Tibial artery (tissue), 4 donors: ENCODE measurements around the gene UBASH3B.

Experiments used
- DNase-seq, 2 donors: peaks; one replicate each; pipeline ENCODE4 v3.0.0-alpha.2; 2019
- H3K27ac ChIP-seq, 2 donors: fragments of 200-600 bp; sonication (generic) in 1 of 2; 1 replicate in 1 of 2; 2 replicates in 1 of 2; pipeline ENCODE4 v1.5.1; 2018 to 2019; ENCODE audit warnings: mild to moderate bottlenecking in 1 of 2
- H3K27me3 ChIP-seq, 2 donors: fragments of 200-600 bp; sonication (generic) in 1 of 2; one replicate each; pipeline versions ENCODE4 v1.5.1 to v1.6.0; 2016 to 2019
- H3K36me3 ChIP-seq, 3 donors: fragments of 200-600 bp; sonication (generic) in 2 of 3; one replicate each; pipeline ENCODE4 v1.5.1; 2016 to 2019; ENCODE audit warnings: mild to moderate bottlenecking in 2 of 3
- H3K4me1 ChIP-seq, 4 donors: fragments of 200-600 bp; sonication (generic) in 2 of 4; 1 replicate in 3 of 4; 2 replicates in 1 of 4; pipeline ENCODE4 v1.5.1; 2016 to 2019
- H3K4me3 ChIP-seq, 2 donors: fragments of 200-600 bp; sonication (generic) in 1 of 2; 1 replicate in 1 of 2; 2 replicates in 1 of 2; pipeline ENCODE4 v1.5.1; 2018 to 2019; ENCODE audit warnings: mild to moderate bottlenecking in 2 of 2
- H3K9me3 ChIP-seq, 3 donors: fragments of 200-600 bp; sonication (generic) in 1 of 3; one replicate each; pipeline ENCODE4 v1.5.1; 2016 to 2019
- intact Hi-C: fragments of 100-400 bp; cut with DNase I; formaldehyde crosslinking; loops from one replicate; pipeline ENCODE4 v1.15.0; 2023; ENCODE audit warnings: low total_unique reads
- TF ChIP-seq, protein P1 (sequence below), 2 experiments: fragments of 200-600 bp in 1 of 2; fragments of 450-650 bp in 1 of 2; IDR thresholded peaks; one replicate each; pipeline ENCODE4 v1.5.1; 2017 to 2019; ENCODE audit warnings: antibody characterized with exemption in 2 of 2, mild to moderate bottlenecking in 1 of 2, moderate library complexity in 1 of 2

Gene UBASH3B

DNA sequence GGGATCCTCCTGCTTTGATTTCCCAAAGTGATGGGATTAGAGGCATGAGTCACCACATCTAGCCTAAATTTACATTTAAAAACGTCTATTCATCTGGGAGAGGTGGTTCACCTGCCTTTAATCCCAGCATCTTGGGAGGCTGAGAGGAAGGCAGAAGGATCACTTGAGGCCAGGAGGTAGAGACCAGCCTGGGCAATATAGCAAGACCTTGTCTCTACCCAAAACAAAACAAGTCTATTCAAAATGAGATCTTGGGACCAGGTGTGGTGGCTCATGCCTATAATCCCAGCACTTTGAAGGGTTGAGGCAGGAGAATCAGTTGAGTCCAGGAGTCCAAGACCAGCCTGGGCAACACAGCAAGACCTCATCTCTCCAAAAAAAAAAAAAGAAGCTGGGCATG, 4.9 kb upstream of the UBASH3B start:
- no peaks in the 10 kb centered on the region for H3K36me3 ChIP-seq
- intact Hi-C loops = no loop called here

DNA sequence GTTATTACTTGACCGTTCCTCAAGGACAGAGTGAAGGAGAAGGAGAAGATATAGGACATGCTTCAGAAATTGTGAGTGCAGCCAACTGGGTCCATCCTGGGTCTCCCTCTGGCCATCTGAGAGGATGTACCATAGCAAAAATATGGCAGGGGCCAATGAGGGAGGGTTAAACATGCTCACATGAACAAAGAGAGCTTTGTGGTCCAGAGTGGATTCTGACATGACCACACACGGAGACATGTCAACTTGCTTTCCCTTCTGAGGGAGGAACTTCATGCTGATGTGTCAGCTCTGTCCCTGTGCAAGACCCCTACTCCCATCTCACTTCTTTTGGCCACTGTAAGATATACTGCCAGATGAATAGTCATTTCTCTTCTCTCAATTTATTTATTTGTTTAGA, 3.0 kb upstream of the UBASH3B start:
- Histone ChIP-seq H3K36me3 (no peaks in the 10 kb centered on the region), H3K9me3 (no peaks in the 10 kb centered on the region), H3K4me3 (no peak overlapping the region), H3K27me3 (peaks cover 0 to 13% of the 10 kb centered on the region in 2 donors), H3K27ac (no peak overlapping the region), H3K4me1 (peaks cover 0 to 15% (median 5%) of the 10 kb centered on the region in 4 donors)
- TF ChIP-seq, protein P1, sequence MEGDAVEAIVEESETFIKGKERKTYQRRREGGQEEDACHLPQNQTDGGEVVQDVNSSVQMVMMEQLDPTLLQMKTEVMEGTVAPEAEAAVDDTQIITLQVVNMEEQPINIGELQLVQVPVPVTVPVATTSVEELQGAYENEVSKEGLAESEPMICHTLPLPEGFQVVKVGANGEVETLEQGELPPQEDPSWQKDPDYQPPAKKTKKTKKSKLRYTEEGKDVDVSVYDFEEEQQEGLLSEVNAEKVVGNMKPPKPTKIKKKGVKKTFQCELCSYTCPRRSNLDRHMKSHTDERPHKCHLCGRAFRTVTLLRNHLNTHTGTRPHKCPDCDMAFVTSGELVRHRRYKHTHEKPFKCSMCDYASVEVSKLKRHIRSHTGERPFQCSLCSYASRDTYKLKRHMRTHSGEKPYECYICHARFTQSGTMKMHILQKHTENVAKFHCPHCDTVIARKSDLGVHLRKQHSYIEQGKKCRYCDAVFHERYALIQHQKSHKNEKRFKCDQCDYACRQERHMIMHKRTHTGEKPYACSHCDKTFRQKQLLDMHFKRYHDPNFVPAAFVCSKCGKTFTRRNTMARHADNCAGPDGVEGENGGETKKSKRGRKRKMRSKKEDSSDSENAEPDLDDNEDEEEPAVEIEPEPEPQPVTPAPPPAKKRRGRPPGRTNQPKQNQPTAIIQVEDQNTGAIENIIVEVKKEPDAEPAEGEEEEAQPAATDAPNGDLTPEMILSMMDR (IDR thresholded peaks at IDR 0.05) = no peak
- intact Hi-C loops = no loop called here
- DNase-seq = no peak

More for the DNA sequence above, 4.9 kb upstream of the UBASH3B start:
- H3K4me1 ChIP-seq = peaks cover 0 to 6% (median 0%) of the 10 kb centered on the region in 4 donors
- no peak overlapping the region for H3K4me3 ChIP-seq
- peaks cover 0 to 13% of the 10 kb centered on the region in 2 donors for H3K27me3 ChIP-seq
- TF ChIP-seq, protein P1 (IDR thresholded peaks at IDR 0.05) = no peak
- no peaks in the 10 kb centered on the region for H3K9me3 ChIP-seq
- DNase-seq = no peak
- H3K27ac ChIP-seq = no peak overlapping the region

DNA sequence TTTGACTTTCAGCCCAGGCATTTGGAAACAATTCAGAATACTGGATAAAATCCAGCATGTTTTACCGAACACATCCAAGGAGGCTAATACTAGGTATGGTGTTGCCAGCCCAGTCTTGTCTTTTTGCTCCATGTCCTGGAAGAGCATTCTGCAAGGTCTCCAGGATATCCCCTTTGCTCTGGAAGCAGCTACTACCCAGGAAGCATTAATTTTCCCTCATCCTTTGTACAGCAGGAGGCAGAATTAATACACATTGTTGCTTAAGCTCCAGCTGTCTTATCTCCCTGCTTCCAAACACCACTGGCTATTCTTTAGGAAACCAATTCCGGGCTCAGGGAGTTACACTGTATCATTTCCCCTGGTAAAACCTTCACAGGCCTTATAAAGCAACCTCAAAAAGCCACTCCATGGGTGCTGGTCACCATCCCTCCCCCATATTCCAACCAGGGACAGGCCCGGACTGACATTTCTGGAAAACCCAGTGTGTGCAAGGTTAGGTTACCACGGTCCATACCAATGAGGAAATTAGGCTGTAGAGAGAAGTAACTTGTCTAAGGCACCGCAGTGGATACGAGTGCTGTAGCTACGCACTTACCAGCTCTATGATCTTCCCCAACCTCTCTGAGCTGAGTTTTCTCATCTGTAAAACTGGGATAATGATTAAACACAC, 1.5 kb upstream of the UBASH3B start:
- intact Hi-C loops = no loop called here
- TF ChIP-seq, protein P1 (IDR thresholded peaks at IDR 0.05) = no peak
- Histone ChIP-seq H3K9me3 (no peaks in the 10 kb centered on the region), H3K36me3 (no peaks in the 10 kb centered on the region), H3K27me3 (peaks cover 0 to 13% of the 10 kb centered on the region in 2 donors), H3K4me1 (peaks cover 0 to 15% (median 5%) of the 10 kb centered on the region in 4 donors), H3K4me3 (no peak overlapping the region), H3K27ac (no peak overlapping the region)
- no peak for DNase-seq

DNA sequence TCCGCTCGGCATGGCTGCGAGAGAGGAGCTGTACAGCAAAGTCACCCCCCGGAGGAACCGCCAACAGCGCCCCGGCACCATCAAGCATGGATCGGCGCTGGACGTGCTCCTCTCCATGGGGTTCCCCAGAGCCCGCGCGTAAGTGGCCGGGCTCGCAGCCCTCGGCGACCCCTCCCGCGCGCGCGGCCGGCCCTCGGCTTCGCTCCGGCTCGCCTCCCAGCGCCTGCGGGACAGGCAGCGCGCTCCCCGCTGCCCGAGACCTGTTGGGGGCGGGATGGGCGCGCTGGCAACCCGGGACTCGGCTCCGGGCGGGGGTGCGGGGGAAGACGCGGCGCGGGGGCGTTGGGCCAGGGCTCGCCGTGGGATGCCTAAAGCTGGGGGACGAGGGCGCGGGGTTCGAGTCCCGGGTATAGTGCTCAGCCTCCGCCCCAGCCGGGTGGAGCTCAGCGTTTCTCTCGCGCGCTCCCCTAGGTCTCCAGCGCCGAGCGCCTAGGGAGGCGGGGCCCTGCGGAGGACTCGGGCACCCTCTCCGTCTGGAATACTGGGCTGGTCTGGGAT, 630 bp downstream of the UBASH3B start:
- intact Hi-C loops = no loop called here
- peak; percentile 46 to 69 for DNase-seq
- H3K4me1 ChIP-seq = peaks cover 0 to 15% (median 5%) of the 10 kb centered on the region in 4 donors
- no peaks in the 10 kb centered on the region for H3K9me3 ChIP-seq
- peak overlapping the region; percentile 83 to 86 for H3K27ac ChIP-seq
- H3K36me3 ChIP-seq = no peaks in the 10 kb centered on the region
- TF ChIP-seq, protein P1 (IDR thresholded peaks at IDR 0.05) = no peak
- H3K27me3 ChIP-seq = peaks cover 0 to 13% of the 10 kb centered on the region in 2 donors
- peak overlapping the region; percentile 71 to 89 for H3K4me3 ChIP-seq

DNA sequence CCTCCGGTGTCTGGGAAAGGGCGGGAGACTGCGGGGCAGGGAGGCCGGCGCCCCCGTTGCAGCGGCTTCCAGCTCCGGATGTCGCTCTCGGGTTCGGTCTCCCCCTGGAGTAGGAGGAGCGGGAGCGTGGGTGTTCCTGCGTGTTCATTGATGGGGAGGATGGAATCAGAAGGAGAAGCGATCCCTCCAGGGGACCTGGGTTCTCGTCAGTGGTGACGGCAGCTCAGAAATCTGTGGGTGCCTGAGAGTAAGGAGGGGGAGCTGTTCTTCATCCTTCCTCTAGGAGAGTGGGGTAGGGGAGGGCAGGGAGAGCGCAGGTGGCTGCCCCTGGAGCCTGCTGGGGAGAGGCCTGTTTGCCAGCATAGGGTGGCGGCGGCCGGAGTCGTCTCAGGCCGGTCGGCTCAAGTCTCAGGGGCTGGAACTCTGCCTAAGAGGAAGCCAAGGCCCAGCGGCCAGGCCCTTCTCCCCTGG, 1.1 kb downstream of the UBASH3B start:
- TF ChIP-seq, protein P1 (IDR thresholded peaks at IDR 0.05) = no peak
- Histone ChIP-seq H3K36me3 (no peaks in the 10 kb centered on the region), H3K4me3 (peak overlapping the region; percentile 71 to 89), H3K27ac (peak overlapping the region; percentile 83 to 86), H3K4me1 (peaks cover 0 to 15% (median 5%) of the 10 kb centered on the region in 4 donors), H3K9me3 (no peaks in the 10 kb centered on the region), H3K27me3 (peaks cover 0 to 13% of the 10 kb centered on the region in 2 donors)
- peak in 1 of 2 donors; percentile 29 for DNase-seq
- intact Hi-C loops = no loop called here
